ENCODE results near the gene CACTIN.

CACTIN gene

GRCh38 chr19:3646336-3647092, 19.9 kb upstream of the CACTIN start:
- DNase-seq (ENCODE audit: low read depth in 3 of 3, low spot score in 1 of 3) = no peak

DNA sequence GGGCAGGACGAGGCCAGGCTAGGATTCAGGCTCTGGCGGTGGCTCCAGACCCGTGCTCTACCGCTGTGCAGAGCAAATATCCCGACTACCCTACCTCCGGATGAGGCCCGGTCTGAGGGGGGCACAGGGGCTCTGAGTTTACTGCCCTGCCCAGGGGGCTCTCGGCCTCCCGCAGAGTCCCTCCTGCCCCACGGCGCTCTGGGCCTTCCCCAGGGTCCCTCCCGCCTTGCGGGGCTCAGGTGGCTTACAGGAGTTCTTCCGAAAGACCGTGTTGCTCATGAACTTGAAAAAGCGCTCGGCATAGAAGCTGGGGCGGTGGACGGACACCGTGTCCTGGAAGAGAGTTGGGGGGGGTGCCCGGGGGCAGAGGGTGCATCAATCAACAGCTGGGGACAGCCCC, 19.1 kb upstream of the CACTIN start:
- DNase-seq (ENCODE audit: low read depth in 3 of 3, low spot score in 1 of 3) = no peak

GRCh38 chr19:3645067-3645396, 18.4 kb upstream of the CACTIN start:
- DNase-seq (ENCODE audit: low read depth in 3 of 3, low spot score in 1 of 3) = no peak

DNA sequence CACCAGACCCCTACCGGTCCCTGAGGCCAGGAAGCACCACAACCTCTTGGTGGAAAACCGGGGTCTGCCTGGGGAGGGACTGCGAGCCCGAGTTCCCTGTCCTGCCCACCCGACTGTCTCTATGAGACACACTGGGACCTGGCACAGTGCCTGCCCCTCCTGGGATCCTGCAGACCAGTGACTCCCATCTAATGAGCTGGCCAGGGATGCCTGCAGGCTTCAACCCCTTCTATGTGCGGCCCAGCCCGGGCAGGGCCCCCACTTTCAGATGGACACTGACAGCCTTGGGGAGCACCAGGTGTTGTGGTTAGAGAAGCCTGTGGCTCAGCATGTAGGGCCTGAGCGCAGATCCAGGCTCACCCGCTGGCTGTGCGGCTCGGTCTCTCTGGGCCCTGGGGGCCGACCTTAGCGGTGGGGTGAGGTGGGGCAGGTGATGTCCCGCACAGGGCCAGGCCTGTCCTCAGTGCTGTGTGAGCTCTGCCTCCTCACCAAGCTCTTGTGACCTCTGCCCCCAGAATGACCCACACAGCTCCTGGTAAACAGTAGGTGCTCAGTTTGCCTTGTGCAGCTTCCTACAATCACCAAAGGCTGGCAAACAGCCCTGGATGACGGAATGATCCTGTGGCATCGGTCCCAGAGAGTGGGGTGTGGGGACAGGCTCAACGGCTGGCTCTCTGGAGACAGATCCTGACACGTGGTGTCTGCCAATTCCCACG, 17.9 kb upstream of the CACTIN start:
- DNase-seq (ENCODE audit: low read depth in 3 of 3, low spot score in 1 of 3) = no peak

GRCh38 chr19:3643674-3644313, 17.2 kb upstream of the CACTIN start:
- DNase-seq (ENCODE audit: low read depth in 3 of 3, low spot score in 1 of 3) = no peak

DNA sequence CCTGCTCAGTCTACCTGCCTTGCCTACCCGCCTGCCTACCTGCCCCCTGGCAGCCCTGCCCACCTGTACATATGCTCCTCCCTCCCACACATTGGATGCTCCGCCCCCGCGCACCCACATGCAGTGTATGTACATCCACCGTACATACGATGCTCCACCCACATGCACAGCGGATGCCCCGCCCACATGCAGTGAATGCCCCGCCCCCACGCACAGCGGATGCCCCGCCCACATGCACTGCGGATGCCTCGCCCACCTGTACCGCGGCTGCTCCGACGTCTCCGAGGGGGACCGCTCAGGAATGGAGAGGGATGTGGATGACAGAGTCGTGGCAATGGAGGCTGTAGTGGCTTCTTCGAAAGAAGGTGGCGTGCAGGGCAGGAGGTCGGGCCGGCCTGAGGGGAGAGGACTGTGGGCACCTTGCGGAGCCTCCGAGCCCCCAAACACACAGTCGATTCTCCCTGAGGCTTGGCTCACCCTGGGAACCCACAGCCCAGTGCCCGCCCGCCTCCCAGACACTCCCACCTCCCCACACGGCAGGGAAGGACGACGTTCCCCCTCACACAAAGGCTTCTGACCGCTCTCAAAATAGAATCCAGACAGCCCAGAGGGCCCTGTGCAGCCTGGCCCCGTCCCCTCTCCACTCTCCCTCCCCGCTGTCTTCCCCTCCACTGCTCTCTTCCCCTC, 16.5 kb upstream of the CACTIN start:
- DNase-seq (ENCODE audit: low read depth in 3 of 3, low spot score in 1 of 3) = no peak

DNA sequence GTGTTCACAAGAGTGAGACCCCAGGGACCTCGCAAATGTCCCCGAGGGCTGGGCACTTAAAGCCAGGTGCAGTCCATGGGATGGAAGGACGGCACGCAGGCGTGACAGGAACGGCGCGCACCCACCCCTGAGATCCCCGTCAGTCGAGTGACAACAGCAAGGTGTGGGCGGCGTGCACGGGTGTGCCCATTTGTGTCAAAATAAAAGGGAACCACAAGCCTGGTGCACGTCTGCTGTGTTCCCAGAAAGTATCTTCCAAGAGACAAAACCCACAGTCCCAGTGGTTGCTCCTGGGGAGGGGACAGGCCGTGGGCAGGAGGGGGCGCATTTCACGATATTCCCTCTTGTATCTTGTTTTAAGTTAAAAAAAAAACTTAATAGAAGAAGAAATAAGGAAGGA, 15.7 kb upstream of the CACTIN start:
- no peak for DNase-seq (ENCODE audit: low read depth in 3 of 3, low spot score in 1 of 3)

GRCh38 chr19:3641515-3642269, 15.1 kb upstream of the CACTIN start:
- no peak for DNase-seq (ENCODE audit: low read depth in 3 of 3, low spot score in 1 of 3)

DNA sequence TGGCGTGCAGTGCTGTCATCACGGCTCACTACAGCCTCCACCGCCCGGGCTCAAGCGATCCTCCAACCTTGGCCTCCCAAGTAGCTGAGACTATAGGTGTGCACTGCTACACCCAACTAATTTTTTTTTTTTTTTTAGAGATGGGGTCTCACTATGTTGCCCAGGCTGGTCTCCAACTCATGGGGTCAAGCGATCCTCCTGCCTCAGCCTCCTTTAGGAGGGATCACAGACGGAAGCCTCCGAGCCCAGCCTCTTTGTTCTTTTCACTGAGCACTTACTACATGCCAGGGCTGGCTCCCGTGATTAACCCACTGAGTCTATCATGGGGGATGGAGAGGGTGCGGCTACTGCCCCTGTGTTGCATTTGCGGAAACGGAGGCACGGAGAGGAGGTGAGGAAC, 12.9 kb upstream of the CACTIN start:
- no peak for DNase-seq (ENCODE audit: low read depth in 3 of 3, low spot score in 1 of 3)

GRCh38 chr19:3638208-3639193, 11.9 kb upstream of the CACTIN start:
- DNase-seq (ENCODE audit: low read depth in 3 of 3, low spot score in 1 of 3) = no peak

DNA sequence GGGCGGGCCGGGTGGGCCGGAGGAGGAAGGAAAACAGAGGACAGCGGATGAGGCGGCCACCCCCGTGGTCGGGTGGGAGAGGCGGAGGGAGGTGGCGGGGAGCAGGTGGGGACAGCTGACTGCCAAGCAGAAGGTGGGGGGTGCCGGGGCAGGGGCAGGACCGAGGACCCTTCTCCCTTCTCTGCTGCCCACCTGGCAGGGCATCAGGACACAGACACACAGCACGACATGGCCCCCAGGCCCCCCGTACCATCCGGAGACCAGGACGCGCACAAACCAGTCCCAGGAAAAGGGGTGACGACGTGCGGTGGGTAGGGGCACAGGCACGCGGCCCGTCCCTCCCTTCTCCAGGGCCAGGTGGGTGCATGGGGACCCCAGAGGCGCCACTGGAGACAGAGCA, 11.0 kb upstream of the CACTIN start:
- DNase-seq (ENCODE audit: low read depth in 3 of 3, low spot score in 1 of 3) = no peak

DNA sequence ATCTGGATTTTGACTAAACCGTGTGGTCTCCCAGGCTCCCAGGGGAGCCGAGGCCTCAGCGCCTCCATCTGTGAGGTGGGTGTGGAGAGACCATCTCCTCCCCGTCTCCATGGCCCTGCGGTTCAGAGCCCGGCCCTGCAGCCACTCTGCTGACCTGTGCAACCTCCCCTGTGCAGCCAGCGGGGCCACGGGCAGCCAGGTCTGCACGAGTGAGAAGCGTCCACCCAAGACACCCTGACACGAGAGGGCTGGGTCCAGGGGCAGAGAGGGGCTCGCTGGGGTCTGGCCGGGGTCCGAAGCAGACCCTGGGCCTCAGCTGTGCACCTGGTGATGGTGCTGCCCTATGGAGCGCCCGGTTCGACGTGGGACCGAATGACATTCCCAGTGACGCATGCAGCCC, 10.4 kb upstream of the CACTIN start:
- DNase-seq (ENCODE audit: low read depth in 3 of 3, low spot score in 1 of 3) = no peak

DNA sequence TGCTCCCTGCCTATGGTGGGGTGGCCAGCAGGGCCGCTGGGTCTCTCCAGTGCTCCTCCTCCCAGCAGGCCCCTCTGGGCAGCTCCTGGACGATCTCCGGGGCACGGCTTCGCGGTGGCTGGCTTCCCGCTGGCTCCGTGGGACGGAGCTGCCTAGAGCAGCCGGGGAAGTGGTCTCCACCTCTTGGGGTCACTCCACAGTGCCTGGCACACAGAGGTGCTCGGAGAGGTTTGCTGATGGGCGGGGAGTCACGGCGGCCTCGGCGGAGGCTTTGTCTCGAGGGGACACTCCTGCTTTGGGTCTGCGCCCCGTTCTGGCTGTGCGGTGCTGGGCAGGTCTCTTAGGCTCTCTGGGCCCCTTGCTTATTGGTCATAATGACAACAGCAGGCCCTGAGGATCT, 9.9 kb upstream of the CACTIN start:
- no peak for DNase-seq (ENCODE audit: low read depth in 3 of 3, low spot score in 1 of 3)

DNA sequence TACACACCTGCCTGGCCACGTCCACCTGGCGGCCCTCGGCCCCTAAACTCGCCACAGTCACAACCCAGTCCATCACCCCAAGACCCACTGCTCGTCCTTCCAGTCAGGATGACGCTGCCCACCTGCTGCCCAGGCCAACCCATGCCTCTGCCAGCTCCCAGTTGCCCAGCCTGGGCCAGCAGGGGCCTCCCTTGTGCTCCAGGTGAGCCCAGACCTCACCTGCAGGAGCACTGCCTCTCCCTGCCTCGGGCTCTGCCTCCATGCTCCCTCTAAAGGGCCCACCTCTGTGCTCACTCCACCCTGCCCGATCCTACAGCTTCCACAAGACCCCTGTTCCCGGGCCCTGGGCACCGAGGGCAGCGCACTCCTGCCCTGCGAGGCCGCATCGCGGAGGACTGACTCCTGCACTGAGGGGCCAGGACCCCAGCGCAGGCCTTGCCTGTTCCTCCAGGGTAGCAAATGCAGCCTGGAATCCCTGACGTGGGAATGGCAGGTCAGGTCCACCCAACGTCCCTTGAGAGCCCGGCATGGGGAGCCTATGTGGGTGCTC, 8.0 kb upstream of the CACTIN start:
- DNase-seq (ENCODE audit: low read depth in 3 of 3, low spot score in 1 of 3) = no peak

GRCh38 chr19:3633559-3633988, 7.0 kb upstream of the CACTIN start:
- no peak for DNase-seq (ENCODE audit: low read depth in 3 of 3, low spot score in 1 of 3)

GRCh38 chr19:3632739-3633558, 6.4 kb upstream of the CACTIN start:
- DNase-seq (ENCODE audit: low read depth in 3 of 3, low spot score in 1 of 3) = no peak

DNA sequence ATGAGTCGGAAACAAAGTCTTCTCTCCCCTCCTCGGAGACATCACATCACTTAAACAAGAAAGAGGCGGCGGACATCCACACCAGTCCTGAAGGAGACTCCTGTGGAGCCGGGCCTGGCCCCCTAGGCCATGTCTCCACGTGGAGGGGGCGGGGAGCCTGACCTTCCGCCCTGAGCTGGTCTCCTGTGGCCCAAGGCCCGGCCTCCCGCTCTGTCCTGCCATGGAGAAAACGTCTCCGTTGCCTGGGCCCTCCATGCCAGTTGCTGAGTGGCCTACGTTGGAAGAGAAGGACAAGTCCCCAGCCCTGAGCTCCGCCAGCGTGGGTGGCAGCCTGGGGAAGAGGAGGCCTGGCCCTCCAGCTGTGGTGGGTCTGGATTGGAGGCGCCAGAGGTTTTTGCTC, 5.5 kb upstream of the CACTIN start:
- no peak for DNase-seq (ENCODE audit: low read depth in 3 of 3, low spot score in 1 of 3)

GRCh38 chr19:3631053-3631861, 4.7 kb upstream of the CACTIN start:
- DNase-seq (ENCODE audit: low read depth in 3 of 3, low spot score in 1 of 3) = no peak

Data from stimulated activated CD4-positive, alpha-beta T cell treated with anti-CD3 and anti-CD28 coated beads, TNF-alpha, amount 100 ng/mL, for 1 hour (primary cell).